GM21576 (cell line): Measurements from ENCODE around the gene CEL.
"Not testable (repeated sequence)": the region's sequence is repeated elsewhere in the genome, so short reads cannot be mapped to it uniquely, and the experiment has no call there.

Source experiments
- ATAC-seq: cut with Tn5 transposase; IDR thresholded peaks from one replicate; pipeline ENCODE4 v1.9.1; 2021; ENCODE audit warnings: mild to moderate bottlenecking, moderate library complexity; ENCODE audit not compliant: unreplicated experiment

The CEL gene

GRCh38 chr9:133063159-133063499 lies 1.3 kb downstream of the CEL start:
- ATAC-seq, result no peak

DNA sequence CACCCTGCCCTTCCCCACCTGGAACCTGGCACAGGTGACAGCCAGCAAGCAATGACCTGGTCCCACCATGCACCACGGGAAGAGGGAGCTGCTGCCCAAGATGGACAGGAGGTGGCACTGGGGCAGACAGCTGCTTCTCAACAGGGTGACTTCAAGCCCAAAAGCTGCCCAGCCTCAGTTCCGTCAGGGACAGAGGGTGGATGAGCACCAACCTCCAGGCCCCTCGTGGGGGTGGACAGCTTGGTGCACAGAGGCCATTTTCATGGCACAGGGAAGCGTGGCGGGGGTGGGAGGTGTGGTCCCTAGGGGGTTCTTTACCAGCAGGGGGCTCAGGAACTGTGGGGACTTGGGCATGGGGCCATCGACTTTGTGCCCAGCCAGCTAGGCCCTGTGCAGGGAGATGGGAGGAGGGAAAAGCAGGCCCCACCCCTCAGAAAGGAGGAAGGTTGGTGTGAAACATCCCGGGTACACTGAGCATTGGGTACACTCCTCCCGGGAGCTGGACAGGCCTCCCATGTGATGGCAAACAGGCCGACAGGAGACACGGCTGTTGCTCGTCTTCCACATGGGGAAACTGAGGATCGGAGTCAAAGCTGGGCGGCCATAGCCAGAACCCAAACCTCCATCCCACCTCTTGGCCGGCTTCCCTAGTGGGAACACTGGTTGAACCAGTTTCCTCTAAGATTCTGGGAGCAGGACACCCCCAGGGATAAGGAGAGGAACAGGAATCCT lies 1.9 kb downstream of the CEL start:
- no peak for ATAC-seq

DNA sequence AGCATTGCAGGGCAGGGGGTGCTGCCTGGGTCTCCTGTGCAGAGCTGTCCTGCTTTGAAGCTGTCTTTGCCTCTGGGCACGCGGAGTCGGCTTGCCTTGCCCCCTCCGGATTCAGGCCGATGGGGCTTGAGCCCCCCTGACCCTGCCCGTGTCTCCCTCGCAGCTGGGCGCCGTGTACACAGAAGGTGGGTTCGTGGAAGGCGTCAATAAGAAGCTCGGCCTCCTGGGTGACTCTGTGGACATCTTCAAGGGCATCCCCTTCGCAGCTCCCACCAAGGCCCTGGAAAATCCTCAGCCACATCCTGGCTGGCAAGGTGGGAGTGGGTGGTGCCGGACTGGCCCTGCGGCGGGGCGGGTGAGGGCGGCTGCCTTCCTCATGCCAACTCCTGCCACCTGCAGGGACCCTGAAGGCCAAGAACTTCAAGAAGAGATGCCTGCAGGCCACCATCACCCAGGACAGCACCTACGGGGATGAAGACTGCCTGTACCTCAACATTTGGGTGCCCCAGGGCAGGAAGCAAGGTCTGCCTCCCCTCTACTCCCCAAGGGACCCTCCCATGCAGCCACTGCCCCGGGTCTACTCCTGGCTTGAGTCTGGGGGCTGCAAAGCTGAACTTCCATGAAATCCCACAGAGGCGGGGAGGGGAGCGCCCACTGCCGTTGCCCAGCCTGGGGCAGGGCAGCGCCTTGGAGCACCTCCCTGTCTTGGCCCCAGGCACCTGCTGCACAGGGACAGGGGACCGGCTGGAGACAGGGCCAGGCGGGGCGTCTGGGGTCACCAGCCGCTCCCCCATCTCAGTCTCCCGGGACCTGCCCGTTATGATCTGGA lies 2.7 kb downstream of the CEL start:
- ATAC-seq, result no peak

DNA sequence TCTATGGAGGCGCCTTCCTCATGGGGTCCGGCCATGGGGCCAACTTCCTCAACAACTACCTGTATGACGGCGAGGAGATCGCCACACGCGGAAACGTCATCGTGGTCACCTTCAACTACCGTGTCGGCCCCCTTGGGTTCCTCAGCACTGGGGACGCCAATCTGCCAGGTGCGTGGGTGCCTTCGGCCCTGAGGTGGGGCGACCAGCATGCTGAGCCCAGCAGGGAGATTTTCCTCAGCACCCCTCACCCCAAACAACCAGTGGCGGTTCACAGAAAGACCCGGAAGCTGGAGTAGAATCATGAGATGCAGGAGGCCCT lies 3.2 kb downstream of the CEL start:
- ATAC-seq, result no peak

DNA sequence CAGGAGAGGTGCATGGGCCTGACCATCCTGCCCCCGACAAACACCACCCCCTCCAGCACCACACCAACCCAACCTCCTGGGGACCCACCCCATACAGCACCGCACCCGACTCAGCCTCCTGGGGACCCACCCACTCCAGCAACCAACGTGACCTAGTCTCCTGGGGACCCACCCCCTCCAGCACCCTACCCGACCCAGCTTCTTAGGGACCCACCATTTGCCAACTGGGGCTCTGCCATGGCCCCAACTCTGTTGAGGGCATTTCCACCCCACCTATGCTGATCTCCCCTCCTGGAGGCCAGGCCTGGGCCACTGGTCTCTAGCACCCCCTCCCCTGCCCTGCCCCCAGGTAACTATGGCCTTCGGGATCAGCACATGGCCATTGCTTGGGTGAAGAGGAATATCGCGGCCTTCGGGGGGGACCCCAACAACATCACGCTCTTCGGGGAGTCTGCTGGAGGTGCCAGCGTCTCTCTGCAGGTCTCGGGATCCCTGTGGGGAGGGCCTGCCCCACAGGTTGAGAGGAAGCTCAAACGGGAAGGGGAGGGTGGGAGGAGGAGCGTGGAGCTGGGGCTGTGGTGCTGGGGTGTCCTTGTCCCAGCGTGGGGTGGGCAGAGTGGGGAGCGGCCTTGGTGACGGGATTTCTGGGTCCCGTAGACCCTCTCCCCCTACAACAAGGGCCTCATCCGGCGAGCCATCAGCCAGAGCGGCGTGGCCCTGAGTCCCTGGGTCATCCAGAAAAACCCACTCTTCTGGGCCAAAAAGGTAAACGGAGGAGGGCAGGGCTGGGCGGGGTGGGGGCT lies 4.6 kb downstream of the CEL start:
- no peak for ATAC-seq

DNA sequence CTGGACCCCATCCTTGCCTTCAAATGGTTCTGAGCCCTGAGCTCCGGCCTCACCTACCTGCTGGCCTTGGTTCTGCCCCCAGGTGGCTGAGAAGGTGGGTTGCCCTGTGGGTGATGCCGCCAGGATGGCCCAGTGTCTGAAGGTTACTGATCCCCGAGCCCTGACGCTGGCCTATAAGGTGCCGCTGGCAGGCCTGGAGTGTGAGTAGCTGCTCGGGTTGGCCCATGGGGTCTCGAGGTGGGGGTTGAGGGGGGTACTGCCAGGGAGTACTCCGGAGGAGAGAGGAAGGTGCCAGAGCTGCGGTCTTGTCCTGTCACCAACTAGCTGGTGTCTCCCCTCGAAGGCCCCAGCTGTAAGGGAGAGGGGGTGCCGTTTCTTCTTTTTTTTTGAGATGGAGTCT lies 5.2 kb downstream of the CEL start:
- ATAC-seq, result no peak

GRCh38 chr9:133067813-133068212 lies 6.0 kb downstream of the CEL start:
- ATAC-seq, result no peak

- ATAC-seq, result not testable (repeated sequence)
Observed at GRCh38 chr9:133068431-133068830, 6.7 kb downstream of the CEL start.

GRCh38 chr9:133070500-133070961 lies 8.8 kb downstream of the CEL start:
- not testable (repeated sequence) for ATAC-seq

- ATAC-seq, result not testable (repeated sequence)
Observed at GRCh38 chr9:133070985-133071384, 9.2 kb downstream of the CEL start.

DNA sequence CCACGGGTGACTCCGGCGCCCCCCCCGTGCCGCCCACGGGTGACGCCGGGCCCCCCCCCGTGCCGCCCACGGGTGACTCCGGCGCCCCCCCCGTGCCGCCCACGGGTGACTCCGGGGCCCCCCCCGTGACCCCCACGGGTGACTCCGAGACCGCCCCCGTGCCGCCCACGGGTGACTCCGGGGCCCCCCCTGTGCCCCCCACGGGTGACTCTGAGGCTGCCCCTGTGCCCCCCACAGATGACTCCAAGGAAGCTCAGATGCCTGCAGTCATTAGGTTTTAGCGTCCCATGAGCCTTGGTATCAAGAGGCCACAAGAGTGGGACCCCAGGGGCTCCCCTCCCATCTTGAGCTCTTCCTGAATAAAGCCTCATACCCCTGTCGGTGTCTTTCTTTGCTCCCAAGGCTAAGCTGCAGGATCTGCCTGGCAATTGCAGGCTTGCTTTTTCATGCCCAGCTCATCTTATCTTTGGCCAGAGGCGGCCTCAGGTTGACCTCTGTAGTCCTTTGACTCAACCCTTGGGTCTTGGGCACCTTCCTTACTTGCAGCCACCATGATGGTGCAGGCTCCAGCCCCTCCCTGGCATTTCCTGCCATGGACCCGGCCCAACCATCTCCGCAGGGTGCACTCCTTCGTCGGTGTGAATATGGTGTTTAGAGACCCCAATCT lies 9.8 kb downstream of the CEL start:
- ATAC-seq, result no peak

- ATAC-seq, result not testable (repeated sequence)
Observed at GRCh38 chr9:133072210-133072609, 10.4 kb downstream of the CEL start.

DNA sequence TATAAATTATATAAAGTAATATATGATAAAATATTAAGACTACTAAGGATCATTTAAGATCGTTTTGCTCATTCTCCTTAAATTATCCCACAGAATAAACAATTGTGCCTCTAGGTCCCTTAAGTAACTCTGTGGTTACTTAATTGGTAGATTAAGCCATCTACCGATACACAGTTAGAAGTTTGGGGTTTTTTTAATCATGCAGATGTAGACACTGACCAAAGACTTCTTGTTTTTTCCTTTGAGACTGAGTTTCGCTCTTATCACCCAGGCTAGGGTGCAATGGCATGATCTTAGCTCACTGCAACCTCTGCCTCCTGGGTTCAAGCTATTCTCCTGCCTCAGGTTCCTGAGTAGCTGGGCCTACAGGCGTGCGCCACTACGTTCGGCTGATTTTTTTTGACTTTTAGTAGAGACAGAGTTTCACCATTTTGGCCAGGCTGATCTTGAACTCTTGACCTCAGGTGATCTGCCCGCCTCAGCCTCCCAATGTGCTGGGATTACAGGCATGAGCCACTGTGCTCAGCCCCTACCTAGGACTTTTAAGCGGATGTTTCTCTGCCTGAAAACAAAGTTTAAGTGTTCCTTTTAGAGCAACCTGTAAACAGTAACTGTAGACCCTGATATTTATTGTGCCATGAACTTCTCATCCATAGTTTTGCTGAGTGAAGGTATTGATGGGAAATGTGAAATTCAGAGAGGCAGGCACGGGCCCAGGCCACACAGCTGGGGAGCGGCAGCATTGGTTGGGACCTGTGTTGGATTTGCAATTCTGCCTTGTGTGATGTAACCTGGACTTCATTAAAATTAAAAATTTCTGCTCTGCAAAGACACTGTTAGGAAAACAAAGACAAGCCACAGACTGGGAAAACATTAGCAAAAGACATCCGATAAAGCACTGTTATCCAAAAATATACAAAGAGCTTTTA lies 11.6 kb downstream of the CEL start:
- no peak for ATAC-seq

DNA sequence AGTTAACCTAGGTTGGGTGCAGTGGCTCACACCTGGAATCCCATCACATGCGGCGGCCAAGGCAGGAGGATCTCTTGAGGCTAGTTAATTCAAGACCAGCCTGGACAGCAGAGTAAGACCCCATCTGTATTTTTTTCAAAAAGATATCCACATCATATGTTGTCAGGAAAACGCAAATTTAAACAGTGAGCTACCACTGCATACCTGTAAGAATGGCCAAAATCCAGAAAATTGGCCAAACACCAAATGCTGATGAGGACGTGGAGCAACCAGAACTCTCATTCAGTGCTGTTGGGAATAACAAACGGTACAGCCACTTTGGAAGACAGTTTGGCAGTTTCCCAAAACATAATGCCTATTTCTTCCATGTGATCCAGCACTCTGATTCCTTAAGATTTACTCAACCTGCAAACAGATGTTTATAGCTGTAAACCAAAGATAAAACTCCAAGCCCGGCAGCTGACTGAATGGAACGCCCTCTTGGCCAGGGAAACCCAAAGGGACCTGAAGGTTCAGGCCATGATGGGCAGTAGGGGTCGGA lies 12.4 kb downstream of the CEL start:
- no peak for ATAC-seq

DNA sequence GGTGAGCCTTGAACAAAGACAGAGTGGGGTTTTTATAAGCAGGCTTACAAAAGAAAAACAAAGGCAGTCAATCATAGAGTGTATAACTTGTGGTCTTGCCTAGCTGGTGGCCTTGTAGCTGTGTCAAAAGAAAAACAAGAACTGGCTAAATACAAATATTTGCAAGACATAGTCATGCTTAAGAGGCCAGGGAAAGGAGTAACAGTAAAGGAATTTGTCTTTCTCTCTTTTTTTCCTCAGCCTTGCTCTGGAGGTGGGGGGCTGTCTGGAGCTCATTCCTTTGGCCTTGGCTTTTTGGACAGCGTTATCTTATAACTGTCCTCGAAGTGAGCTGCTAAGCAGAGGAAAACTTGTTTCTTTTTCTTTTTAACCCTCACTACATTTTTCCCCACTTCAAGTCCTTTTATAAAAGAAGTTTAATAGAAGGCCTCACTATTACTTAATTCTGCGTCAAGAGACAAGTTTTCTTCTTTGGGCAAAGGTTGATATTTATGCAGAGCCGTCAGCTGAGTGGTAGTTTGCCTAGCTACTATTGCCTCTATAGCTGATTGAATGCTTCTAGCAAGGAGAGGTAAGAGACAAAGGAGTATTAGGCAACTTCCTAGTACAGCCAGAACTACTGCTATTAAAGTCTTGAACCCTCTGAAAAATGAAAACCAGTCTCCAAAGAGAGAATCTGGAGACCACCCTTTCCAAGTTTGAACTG lies 14.3 kb downstream of the CEL start:
- no peak for ATAC-seq

- ATAC-seq, result no peak
Observed at GRCh38 chr9:133076691-133077090, 14.9 kb downstream of the CEL start.

- ATAC-seq, result no peak
Observed at GRCh38 chr9:133078486-133078885, 16.7 kb downstream of the CEL start.

DNA sequence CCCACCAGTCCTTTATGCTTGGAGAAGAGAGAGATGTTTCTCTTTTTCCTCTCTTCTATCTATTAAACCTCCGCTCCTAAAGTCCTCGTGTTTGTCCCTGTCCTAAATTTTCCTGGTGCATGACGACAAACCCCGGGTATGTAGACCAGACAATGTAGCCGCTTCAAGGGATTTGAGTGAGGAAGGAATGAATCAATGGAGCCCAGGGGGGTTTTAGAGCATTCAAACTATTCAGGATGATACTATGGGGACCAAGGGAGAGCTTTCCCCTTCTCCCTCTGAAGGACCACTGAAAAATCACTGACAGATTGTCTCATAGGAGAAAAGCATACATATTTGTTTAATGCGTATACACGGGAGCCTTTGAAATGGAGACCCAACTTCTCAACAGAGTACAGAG lies 18.4 kb downstream of the CEL start:
- ATAC-seq, result no peak
